Brain microvascular endothelial cell (primary cell): ENCODE results near the gene ADAMTS14.

Source experiments
- DNase-seq: peaks from one replicate; pipeline ENCODE4 v3.0.0-alpha.2; 2020
- H3K27ac ChIP-seq: fragments of 250-450 bp; sonication (Bioruptor Pico); 2 replicates; pipeline ENCODE4 v1.5.1; 2020; ENCODE audit warnings: mild to moderate bottlenecking, moderate library complexity
- H3K27me3 ChIP-seq: fragments of 250-450 bp; sonication (Bioruptor Pico); replicated peaks from 2 replicates; pipeline ENCODE4 v1.5.1; 2020; ENCODE audit warnings: mild to moderate bottlenecking
- H3K36me3 ChIP-seq: fragments of 250-450 bp; sonication (Bioruptor Pico); replicated peaks from 2 replicates; pipeline ENCODE4 v1.5.1; 2020; ENCODE audit warnings: mild to moderate bottlenecking
- H3K4me3 ChIP-seq: 2 replicates; pipeline ENCODE4 v1.5.1; 2011; ENCODE audit warnings: low read depth, mild to moderate bottlenecking, control low read depth, low read length, moderate library complexity
- in situ Hi-C: cut with HindIII; loops from 2 replicates; pipeline ENCODE4 v1.10.0; 2017; ENCODE audit warnings: low sequenced_read_pairs, low pct_ligation_motif_present
- TF ChIP-seq, protein P1 (sequence below): IDR thresholded peaks from 2 replicates; pipeline ENCODE4 v1.5.1; 2011; ENCODE audit warnings: low read depth, mild to moderate bottlenecking, moderate library complexity, low read length, control low read depth, inconsistent platforms; ENCODE audit errors: missing control alignments

Gene ADAMTS14, protein sequence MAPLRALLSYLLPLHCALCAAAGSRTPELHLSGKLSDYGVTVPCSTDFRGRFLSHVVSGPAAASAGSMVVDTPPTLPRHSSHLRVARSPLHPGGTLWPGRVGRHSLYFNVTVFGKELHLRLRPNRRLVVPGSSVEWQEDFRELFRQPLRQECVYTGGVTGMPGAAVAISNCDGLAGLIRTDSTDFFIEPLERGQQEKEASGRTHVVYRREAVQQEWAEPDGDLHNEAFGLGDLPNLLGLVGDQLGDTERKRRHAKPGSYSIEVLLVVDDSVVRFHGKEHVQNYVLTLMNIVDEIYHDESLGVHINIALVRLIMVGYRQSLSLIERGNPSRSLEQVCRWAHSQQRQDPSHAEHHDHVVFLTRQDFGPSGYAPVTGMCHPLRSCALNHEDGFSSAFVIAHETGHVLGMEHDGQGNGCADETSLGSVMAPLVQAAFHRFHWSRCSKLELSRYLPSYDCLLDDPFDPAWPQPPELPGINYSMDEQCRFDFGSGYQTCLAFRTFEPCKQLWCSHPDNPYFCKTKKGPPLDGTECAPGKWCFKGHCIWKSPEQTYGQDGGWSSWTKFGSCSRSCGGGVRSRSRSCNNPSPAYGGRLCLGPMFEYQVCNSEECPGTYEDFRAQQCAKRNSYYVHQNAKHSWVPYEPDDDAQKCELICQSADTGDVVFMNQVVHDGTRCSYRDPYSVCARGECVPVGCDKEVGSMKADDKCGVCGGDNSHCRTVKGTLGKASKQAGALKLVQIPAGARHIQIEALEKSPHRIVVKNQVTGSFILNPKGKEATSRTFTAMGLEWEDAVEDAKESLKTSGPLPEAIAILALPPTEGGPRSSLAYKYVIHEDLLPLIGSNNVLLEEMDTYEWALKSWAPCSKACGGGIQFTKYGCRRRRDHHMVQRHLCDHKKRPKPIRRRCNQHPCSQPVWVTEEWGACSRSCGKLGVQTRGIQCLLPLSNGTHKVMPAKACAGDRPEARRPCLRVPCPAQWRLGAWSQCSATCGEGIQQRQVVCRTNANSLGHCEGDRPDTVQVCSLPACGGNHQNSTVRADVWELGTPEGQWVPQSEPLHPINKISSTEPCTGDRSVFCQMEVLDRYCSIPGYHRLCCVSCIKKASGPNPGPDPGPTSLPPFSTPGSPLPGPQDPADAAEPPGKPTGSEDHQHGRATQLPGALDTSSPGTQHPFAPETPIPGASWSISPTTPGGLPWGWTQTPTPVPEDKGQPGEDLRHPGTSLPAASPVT

DNA sequence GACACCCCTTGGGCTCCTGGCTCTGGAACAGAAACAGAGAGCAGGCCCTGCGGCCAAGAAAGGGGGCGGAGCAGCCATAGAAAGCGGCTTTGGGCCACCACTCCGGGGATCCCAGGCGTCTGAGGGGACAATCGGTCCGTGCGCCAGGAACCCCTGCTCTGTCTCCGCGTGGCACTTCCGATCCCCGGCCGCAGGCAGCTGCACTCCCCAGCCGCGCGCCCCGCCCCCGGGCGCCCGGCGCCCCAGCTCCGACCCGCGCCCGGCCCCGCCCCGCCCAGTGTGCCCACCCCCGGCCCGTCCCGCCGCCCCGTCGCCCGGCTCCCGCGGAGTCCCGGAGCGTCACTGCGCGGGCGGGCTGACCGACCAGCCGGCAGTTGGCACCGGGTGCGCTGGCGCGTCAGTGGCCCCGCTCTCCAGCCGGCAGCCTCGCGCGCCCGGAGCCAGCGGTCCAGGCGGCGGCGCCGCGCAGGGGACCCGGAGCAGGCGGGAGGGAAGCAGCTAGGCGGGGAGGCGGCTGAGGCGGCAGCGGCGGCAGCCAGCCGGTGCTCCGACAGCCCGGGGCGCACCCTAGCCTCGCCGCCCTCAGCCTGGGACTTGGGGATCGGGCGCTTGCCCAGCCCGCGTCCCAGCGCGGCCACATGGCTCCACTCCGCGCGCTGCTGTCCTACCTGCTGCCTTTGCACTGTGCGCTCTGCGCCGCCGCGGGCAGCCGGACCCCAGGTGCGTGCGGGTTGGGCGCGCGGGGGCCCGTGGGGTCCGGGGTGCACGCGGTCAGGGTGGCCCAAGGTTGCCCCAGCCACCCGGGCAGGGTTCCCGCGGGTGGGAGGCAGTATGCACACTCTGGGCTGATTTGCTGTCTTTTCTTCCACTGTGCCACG lies at the start of gene ADAMTS14:
Gene ADAMTS14 (plus strand): TSS at position 342 of the 878 bp plus-strand sequence. CDS start 297 bp downstream, at position 639.
- H3K27me3 ChIP-seq = no peaks in the 10 kb centered on the region
- no peaks in the 10 kb centered on the region for H3K36me3 ChIP-seq
- H3K27ac ChIP-seq = peak within 1 kb of the TSS; percentile 52
- TF ChIP-seq, protein P1, sequence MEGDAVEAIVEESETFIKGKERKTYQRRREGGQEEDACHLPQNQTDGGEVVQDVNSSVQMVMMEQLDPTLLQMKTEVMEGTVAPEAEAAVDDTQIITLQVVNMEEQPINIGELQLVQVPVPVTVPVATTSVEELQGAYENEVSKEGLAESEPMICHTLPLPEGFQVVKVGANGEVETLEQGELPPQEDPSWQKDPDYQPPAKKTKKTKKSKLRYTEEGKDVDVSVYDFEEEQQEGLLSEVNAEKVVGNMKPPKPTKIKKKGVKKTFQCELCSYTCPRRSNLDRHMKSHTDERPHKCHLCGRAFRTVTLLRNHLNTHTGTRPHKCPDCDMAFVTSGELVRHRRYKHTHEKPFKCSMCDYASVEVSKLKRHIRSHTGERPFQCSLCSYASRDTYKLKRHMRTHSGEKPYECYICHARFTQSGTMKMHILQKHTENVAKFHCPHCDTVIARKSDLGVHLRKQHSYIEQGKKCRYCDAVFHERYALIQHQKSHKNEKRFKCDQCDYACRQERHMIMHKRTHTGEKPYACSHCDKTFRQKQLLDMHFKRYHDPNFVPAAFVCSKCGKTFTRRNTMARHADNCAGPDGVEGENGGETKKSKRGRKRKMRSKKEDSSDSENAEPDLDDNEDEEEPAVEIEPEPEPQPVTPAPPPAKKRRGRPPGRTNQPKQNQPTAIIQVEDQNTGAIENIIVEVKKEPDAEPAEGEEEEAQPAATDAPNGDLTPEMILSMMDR = no peak
- DNase-seq = no peak
- peak within 1 kb of the TSS; percentile 55 for H3K4me3 ChIP-seq
- in situ Hi-C loops = loop anchor here (25.0 kb wide), 1 partner anchor 110 kb away; no protein-coding TSS in a partner anchor

DNA sequence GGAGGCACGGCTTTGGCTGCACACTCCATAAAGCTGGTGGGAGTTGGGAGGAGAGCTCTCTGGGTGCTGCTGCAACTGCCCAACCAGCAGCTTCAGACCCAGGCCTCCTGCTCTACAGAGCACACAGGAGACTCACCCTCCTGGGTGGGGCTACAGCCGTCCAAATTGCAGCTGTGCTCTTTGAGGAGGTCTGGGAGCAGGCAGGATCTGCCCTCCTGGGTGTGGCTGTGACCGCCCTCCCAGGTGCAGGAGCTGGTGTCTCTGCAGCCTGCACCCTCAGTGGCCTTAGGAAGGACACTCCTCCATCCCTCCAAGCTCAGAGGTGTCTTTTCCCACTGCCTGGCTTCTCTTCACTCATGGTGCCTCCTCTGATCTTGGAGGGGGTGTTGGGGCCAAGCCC lies 49.8 kb upstream of the ADAMTS14 start:
- no peaks in the 10 kb centered on the region for H3K36me3 ChIP-seq
- no peak overlapping the region for H3K4me3 ChIP-seq
- no peaks in the 10 kb centered on the region for H3K27me3 ChIP-seq
- TF ChIP-seq, protein P1 = no peak
- no peak for DNase-seq
- in situ Hi-C loops = no loop called here
- H3K27ac ChIP-seq = no peak overlapping the region

DNA sequence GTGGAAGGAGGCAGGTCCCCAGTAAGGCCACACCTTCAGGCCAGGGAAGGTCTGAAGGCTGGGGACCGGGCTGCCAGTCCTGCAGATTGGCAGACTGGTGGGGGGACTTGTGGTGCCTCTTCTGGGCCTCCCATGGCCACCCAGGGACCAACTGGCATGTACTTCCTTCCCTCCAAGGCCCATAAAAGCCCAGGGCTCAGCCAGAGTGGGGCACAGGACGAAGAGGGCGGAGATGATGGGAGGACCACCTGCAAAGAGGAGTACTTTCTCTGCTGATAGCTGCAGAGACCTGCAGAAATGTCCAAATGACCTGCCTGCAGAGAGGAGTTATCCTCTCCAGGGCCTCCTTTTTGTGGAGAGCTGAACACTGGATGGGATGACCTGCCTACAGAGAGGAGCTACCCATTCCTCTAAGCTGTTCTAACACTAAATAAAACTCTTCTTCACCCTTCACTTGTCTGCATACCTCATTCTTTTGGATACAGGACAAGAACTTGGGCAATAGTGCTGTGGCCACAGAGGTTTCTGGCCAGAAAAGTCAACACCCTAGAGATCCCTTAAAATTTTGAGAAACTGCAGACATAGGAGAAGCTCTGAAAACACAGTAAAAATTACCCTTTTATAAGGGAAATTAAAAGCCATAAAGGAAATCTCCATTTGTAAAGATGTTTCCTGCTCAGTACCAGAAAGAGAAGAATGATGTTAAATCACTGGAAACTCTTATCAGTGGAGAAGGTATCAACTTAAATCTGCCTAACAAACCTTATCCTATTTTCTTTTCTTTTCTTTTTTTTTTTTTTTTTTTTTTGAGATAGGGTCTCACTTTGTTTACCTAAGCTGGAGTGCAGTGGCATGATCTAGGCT lies 49.1 kb upstream of the ADAMTS14 start:
- TF ChIP-seq, protein P1 = no peak

DNA sequence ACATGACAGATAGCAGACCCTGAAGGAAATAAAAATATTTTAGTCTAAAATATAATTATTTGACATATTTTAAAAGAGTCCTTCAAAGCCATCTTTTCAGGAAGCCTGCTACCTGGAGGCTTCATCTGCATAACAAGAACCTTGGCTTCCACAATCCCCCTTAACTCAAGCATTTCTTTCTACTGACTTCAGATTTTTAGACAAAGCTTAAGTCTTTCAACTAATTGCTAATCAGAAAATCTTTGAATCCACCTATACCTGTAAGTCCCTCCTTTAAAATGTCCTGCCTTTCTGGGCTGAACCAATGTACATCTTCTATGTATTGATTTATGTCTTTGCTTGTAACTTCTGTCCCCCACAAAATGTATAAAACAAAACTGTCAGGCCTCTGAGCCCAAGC lies 46.2 kb upstream of the ADAMTS14 start:
- Histone ChIP-seq H3K4me3 (no peak overlapping the region), H3K27ac (no peak overlapping the region), H3K36me3 (no peaks in the 10 kb centered on the region), H3K27me3 (no peaks in the 10 kb centered on the region)
- TF ChIP-seq, protein P1 = no peak
- in situ Hi-C loops = no loop called here
- no peak for DNase-seq

More for the DNA sequence above, 49.1 kb upstream of the ADAMTS14 start:
- Histone ChIP-seq H3K36me3 (no peaks in the 10 kb centered on the region), H3K4me3 (no peak overlapping the region), H3K27ac (no peak overlapping the region), H3K27me3 (no peaks in the 10 kb centered on the region)
- in situ Hi-C loops = no loop called here
- no peak for DNase-seq
